Ovary (tissue), 9 donors: ENCODE data around the gene SLC39A11. TPM values are rescaled to one million over a fixed set of nuclear protein-coding genes. Genes with fewer than 3 reads are reported as not detected.

Experiments used
- DNase-seq, 5 donors: peaks; one replicate each; pipeline ENCODE4 v3.0.0-alpha.2; 2019 to 2020
- H3K27ac ChIP-seq, 2 donors: fragments of 200-600 bp; one replicate each; pipeline versions ENCODE4 v1.5.1 to v1.8.0; 2019 to 2022
- H3K27me3 ChIP-seq: fragments of 200-600 bp; one replicate; pipeline ENCODE4 v1.8.0; 2022
- H3K36me3 ChIP-seq: fragments of 200-600 bp; sonication (generic); one replicate; pipeline ENCODE4 v1.5.1; 2019
- H3K4me1 ChIP-seq: one replicate; pipeline ENCODE4 v1.8.1; 2013; ENCODE audit warnings: mild to moderate bottlenecking, moderate library complexity; ENCODE audit not compliant: insufficient read depth
- H3K4me3 ChIP-seq: fragments of 200-600 bp; sonication (generic); one replicate; pipeline ENCODE4 v1.5.1; 2017
- H3K9me3 ChIP-seq, 2 donors: fragments of 200-600 bp in 1 of 2; sonication (generic) in 1 of 2; one replicate each; pipeline versions ENCODE4 v1.5.1 to v1.8.1; 2013 to 2019; ENCODE audit warnings: mild to moderate bottlenecking in 1 of 2, moderate library complexity in 1 of 2
- EP300 ChIP-seq: sonication (generic); formaldehyde crosslinking; IDR thresholded peaks from one replicate; pipeline ENCODE4 v1.6.1; 2017; ENCODE audit warnings: antibody characterized with exemption
- POLR2A ChIP-seq: fragments of 450-650 bp; IDR thresholded peaks from one replicate; pipeline ENCODE4 v1.6.1; 2017; ENCODE audit warnings: antibody characterized with exemption, mild to moderate bottlenecking, moderate library complexity
- WGBS, 3 donors: extraction: QIAGEN DNeasy Blood & Tissue Kit in 1 of 3; methylation state at CpG; one replicate each; pipeline versions ENCODE4 v1.1.5 to v1.1.7; 2013 to 2017; 5-methylcytosine and 5-hydroxymethylcytosine counted together
- intact Hi-C, 4 donors: fragments of 100-400 bp; cut with DNase I; formaldehyde crosslinking; loops; one replicate each; pipeline versions ENCODE4 v1.11.0 to v1.15.1; 2022 to 2023
- polyA plus RNA-seq, 2 donors: library from polyadenylated mRNA; stranded (reverse); fragments of 200-250 nt in 1 of 2; fragments of 350-450 nt in 1 of 2; fragmentation: Illumina TruSeq in 1 of 2; extraction: RNeasy Lipid Tissue Mini Kit (QIAGEN cat#74804) in 1 of 2; gene quantifications; one replicate each; pipeline ENCODE4 v1.2.3, GENCODE V29; 2013 to 2014
- total RNA-seq, 7 donors: library from RNA; depleted of rRNA in 2 of 7; stranded (reverse); fragments of >200 nt in 2 of 7; fragmentation: NEBNext Ultra II Directional in 3 of 7; extraction: Animal tissue kit (Norgen Biotek cat#: 25700) in 3 of 7; gene quantifications; one replicate each; pipeline versions ENCODE4 v1.1.0 to v1.2.4, GENCODE V29; 2016 to 2023
- TF ChIP-seq, protein P1 (sequence below), 3 donors: fragments of 450-650 bp in 2 of 3; fragments of 200-600 bp in 1 of 3; IDR thresholded peaks; one replicate each; pipeline versions ENCODE4 v1.5.1 to v1.8.0; 2016 to 2022; ENCODE audit warnings: antibody characterized with exemption in 3 of 3, mild to moderate bottlenecking in 1 of 3
- donor health status: DM: no; HTN: no; CAD: no; lungs with moderate emphysema.
- donor health status: DM: no; HTN: no; CAD: no.
- donor health status: Bipolar disorder and iron deficiency.
- donor health status: DM: yes; HTN: yes; CAD: no.
- donor health status: DM: no; HTN: no; CAD: no.
- donor health status: DM: yes; HTN: yes; CAD: no.

Gene SLC39A11
- total and polyA plus RNA-seq, 9 donors = 4.0 to 21.2 (median 10.1) TPM

DNA sequence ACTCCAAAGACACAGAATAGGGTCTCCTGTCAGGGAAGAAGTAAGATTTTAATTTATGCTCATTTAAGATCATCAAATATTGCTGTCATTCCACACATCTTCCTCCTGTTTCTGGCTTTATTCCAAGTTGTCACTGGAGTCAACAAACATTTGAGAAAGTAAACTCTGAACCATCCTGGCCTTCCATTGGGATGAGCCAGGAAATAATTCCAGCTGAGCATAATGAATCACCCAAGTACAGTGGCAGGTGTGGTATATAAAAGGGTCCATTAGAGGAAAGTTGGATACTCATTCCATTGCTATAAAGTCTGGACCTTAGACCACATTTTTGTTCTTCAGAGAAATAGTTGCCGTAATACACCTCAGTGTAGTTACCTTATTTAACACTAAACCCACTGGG is 246.1 kb downstream of the SLC39A11 start:
- H3K4me1 ChIP-seq = no peaks in the 10 kb centered on the region
- DNase-seq = no peak
- no peak overlapping the region for H3K27ac ChIP-seq
- no peak for TF ChIP-seq EP300
- H3K36me3 ChIP-seq = no peaks in the 10 kb centered on the region
- no peaks in the 10 kb centered on the region for H3K9me3 ChIP-seq
- intact Hi-C loops = no loop called here
- H3K4me3 ChIP-seq = no peak overlapping the region
- no peaks in the 10 kb centered on the region for H3K27me3 ChIP-seq
- WGBS, 3 donors = 90 to 98% (median 97%) methylated on average over 1 of the region's 1 CpG

DNA sequence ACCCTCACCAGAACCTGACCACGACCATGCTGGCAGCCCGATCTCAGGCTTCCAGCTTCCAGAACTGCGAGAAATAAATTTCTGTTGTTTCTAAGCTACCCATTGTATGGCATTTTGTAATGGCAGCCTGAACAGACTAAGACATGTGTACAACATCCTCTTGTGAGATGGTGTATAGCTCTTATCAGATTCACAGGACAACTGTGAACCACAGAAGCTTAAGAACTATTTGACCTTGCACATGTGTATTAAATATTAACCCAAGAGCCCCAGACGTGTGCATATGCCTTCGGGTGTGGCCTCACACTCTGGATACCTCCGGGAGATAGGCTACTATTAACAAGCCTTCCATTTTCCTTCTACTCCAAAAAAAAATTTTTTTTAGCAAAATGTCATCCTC is 248.9 kb downstream of the SLC39A11 start:
- DNase-seq = no peak
- no peaks in the 10 kb centered on the region for H3K27me3 ChIP-seq
- TF ChIP-seq, protein P1, sequence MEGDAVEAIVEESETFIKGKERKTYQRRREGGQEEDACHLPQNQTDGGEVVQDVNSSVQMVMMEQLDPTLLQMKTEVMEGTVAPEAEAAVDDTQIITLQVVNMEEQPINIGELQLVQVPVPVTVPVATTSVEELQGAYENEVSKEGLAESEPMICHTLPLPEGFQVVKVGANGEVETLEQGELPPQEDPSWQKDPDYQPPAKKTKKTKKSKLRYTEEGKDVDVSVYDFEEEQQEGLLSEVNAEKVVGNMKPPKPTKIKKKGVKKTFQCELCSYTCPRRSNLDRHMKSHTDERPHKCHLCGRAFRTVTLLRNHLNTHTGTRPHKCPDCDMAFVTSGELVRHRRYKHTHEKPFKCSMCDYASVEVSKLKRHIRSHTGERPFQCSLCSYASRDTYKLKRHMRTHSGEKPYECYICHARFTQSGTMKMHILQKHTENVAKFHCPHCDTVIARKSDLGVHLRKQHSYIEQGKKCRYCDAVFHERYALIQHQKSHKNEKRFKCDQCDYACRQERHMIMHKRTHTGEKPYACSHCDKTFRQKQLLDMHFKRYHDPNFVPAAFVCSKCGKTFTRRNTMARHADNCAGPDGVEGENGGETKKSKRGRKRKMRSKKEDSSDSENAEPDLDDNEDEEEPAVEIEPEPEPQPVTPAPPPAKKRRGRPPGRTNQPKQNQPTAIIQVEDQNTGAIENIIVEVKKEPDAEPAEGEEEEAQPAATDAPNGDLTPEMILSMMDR (IDR thresholded peaks at IDR 0.05) = no peak
- no peak for TF ChIP-seq EP300
- TF ChIP-seq POLR2A = no peak
- intact Hi-C loops = no loop called here
- 65 to 77% (median 74%) methylated on average over 6 of the region's 6 CpGs for WGBS, 3 donors
- H3K4me1 ChIP-seq = no peaks in the 10 kb centered on the region
- H3K36me3 ChIP-seq = no peaks in the 10 kb centered on the region
- no peaks in the 10 kb centered on the region for H3K9me3 ChIP-seq
- H3K4me3 ChIP-seq = no peak overlapping the region
- H3K27ac ChIP-seq = no peak overlapping the region

DNA sequence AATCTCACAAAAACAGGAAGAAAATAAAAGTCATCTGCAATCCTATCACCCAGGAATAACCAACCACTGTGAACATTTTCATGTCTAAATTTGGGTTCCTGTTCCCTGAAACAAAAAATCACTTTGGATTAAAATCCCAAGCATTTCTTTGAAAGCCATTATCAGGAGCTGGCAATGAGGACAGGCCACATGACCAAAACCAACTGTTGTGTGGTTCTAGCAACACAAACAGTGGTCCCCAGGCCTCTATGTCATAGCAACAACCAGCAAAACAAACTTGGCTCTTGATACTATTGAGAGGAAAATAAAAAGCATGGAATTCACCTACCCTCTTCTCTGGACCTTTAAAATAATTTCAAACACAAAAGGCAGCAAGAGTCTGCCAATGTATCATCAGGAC is 252.5 kb downstream of the SLC39A11 start:
- Histone ChIP-seq H3K36me3 (no peaks in the 10 kb centered on the region), H3K4me3 (no peak overlapping the region), H3K27ac (no peak overlapping the region), H3K9me3 (no peaks in the 10 kb centered on the region), H3K27me3 (no peaks in the 10 kb centered on the region), H3K4me1 (no peaks in the 10 kb centered on the region)
- intact Hi-C loops = no loop called here
- no peak for DNase-seq
- TF ChIP-seq POLR2A = no peak
- TF ChIP-seq EP300 = no peak
- TF ChIP-seq, protein P1 (IDR thresholded peaks at IDR 0.05) = no peak

DNA sequence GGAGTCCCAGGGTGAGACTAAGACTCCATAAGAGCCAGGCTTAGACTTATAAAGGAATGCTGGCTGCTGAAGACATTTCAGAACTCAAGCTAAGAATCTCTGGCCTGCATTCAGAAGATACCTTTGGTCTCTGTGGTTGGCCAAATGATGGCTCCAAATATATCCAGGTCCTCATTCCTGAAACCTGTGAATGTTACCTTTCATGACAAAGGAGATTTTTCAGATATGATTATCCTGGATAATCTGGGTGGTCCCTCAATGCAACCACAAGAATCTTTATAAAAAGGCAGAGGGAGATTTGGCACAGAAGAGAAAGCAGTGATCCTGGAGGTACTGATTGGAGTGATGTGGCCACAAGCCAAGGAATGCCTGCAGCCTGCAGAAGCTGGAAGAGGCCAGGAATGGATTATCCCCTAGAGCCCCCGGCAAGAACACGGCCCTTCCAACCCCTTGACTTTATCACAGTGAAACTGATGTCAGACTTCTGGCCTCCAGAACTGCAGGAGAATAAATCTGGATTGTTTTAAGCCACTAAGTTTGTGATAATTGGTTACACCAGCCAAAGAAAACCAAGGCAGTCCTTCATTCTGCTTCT is 253.3 kb downstream of the SLC39A11 start:
- no peak for DNase-seq
- WGBS, 3 donors = 64 to 78% (median 77%) methylated on average over 2 of the region's 2 CpGs
- TF ChIP-seq POLR2A (no peak), EP300 (no peak)
- no peaks in the 10 kb centered on the region for H3K4me1 ChIP-seq
- intact Hi-C loops = no loop called here
- no peak overlapping the region for H3K27ac ChIP-seq
- no peaks in the 10 kb centered on the region for H3K9me3 ChIP-seq
- no peaks in the 10 kb centered on the region for H3K36me3 ChIP-seq
- no peak overlapping the region for H3K4me3 ChIP-seq
- H3K27me3 ChIP-seq = no peaks in the 10 kb centered on the region

DNA sequence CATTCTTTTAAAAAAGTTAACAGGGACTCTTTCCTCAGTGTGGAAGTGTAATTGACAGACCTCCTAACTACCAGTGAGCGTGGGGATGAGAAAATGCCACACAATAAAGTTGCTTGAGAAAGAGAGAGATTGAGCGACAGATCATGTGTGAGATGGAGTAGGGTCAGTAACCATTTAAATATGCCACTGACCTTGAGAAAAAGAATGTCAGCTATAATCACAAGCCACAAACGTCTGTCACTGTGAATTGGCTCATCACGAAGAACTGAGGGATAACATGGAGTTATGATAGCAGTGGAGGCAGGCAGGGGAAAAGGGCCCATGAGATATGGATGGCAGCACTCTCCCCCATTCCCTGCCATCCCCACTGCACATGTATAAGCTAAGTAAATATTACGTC is 253.9 kb downstream of the SLC39A11 start:
- no peaks in the 10 kb centered on the region for H3K36me3 ChIP-seq
- no peak overlapping the region for H3K27ac ChIP-seq
- no peak for DNase-seq
- no peaks in the 10 kb centered on the region for H3K4me1 ChIP-seq
- no peak overlapping the region for H3K4me3 ChIP-seq
- H3K9me3 ChIP-seq = no peaks in the 10 kb centered on the region
- intact Hi-C loops = no loop called here
- TF ChIP-seq EP300 (no peak), POLR2A (no peak)
- TF ChIP-seq, protein P1 (IDR thresholded peaks at IDR 0.05) = no peak
- 61 to 75% (median 67%) methylated on average over 5 of the region's 5 CpGs for WGBS, 3 donors
- no peaks in the 10 kb centered on the region for H3K27me3 ChIP-seq
